GM20431 (cell line): ENCODE data around the gene GGACT.

Experiments
- in situ Hi-C: fragments of 300-500 bp; cut with MseI, MboI; formaldehyde crosslinking; loops from one replicate; pipeline ENCODE4 v1.15.0; 2020; ENCODE audit warnings: low sequenced_read_pairs; ENCODE audit not compliant: unreplicated experiment

The GGACT gene

DNA sequence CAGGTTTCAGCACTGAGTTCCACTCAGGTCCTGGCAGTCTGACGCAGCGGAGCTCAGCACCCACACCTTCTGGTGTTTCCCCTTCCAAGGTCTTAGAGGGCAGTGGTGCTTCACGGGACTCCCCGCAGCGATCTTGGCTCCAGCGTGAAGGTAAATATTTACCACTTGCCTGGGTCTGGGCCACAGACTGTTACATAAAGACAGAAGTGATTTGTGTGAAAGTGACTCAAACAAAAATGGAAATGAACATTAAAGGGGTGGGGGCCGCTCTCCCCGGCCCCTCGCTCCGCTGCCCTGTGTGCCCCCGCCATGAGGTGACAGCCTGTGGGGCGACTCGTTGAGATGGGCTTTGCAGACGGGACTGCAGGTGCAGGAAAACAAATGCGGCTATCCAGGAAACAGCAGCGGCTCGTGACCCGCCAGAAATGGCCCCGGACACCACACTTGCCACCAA, 55.0 kb downstream of the GGACT start:
- in situ Hi-C loops, result no loop called here

DNA sequence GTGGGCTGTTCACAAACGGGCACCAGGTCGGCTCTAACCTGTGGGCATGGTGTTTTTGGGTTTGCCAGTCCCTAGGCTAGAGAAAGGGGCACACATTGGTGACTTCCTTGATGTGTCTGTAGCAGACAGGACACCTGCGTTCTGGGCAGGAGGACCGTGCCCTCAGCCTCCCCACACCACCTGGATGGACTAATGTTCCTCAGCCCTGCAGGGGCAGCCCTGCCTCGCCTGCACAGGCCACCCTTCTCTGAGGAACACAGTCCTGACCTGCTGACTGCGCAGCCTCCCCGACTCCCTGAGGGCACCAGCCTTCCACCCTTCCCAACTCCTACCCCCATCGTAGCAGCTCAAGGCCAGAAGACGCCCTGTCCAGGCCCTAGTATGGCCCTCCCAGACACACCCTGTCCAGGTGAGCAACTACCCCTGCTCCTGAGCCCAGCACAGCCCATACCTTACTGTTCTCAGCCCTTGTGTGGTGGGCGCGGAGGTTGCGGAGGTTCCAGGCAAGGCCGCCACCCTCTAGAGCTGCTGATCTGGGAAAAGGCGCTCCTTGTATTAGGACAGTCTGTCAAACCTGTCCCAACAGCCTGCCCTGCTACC, 55.7 kb downstream of the GGACT start:
- in situ Hi-C loops, result no loop called here

DNA sequence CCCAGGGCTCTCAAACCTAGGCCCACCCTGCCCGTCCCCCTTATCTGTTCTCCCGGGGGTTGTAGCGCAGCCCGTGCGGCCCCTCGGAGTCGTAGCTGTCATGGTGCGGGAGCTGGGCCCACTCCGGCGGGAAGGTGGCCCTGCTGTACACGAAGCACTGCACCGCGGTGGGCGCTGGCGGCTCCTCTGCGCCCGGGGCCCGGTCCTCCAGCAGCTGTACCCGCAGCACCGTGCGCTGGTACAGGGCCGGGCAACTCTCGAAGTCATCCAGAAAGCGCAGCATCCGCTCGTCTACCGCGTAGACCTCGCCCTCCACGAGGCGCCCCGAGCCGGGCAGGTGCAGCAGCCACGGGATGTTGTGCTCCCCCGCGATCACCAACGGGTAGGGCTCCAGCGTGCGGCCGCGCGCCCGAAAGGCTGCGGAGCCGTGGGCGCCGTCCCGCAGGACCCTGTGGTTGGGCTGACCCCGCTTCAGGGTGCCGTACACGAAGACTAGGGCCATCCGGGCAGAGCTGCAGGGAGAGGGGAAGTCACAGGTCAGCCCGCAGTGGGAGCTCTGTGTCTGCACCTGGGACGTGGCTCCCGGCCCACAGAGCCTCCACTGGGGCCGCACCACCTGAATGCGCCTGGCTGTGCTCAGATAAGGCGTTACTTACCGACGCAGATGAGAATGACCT, 56.4 kb downstream of the GGACT start:
- in situ Hi-C loops, result no loop called here

DNA sequence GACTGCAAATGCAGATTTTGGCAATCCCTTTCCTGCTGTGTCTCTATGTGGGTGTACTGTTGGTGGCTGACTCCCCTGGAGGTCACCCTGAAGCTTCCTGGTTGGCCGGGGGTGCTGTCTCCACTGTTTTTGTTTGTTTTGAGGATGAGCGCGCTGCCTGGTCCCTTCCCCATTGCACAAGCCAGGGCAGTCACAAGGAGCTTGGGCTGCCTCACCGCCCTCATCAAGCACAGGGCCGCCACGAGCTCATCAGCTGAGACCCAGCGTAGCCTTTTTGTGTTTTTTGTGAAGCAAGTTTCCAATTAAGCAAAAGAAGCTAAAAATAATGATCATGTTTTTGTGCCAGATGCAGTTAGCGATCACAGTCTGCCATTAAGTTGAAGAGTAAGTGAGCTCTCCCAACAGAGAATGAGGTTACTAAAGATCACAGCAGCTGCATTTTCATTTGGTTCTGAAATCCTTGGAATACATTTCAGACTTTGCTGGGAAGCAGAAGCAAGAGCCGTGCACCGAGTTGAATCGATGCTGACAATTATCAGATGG, 57.8 kb downstream of the GGACT start:
- in situ Hi-C loops, result no loop called here

DNA sequence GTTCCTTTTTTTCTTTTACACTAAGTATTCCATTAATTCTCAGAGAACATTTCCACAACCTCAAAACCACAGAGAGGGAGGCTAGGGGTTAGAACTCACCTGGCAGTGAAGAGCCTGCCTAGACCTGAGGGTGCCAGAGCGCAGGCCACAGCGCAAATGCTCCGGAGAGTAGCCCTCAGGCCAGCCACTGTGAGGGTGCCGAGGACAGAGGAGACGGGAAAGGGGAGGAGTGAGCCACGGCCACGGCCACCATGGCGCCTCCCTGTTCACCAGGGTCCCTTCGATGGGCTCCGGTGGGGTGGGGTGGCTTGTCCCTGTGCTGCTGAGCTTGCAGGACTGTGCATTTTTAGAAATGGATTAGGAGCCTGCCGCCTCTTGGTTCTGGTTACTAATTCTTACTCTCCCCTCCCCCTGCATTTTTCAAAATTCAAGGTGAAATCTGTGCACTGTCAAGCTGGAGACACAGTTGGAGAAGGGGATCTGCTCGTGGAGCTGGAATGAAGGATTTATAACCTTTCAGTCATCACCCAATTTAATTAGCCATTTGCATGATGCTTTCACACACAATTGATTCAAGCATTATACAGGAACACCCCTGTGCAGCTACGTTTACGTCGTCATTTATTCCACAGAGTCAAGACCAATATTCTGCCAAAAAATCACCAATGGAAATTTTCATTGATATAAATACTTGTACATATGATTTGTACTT, 58.8 kb downstream of the GGACT start:
- in situ Hi-C loops, result no loop called here

DNA sequence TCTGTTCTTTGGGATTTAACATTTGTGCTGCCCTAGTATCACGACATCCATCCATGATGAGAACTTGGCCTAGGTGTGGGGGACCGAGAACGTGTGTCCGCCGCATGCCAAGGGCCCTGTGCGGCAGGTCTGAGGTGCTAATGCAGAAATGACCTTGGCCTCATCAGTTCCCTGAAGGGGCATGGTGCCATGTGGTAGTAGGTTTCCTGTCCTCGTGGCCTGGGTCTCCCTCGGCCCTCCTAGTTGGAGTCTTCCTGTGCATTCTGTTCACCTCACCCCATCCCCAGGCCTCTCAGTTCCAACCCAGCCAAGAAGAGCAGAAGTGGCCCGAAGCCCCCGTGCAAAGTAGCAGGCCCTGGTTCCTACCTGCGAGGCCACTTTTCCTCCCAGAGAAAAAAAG, 59.8 kb downstream of the GGACT start:
- in situ Hi-C loops, result no loop called here

DNA sequence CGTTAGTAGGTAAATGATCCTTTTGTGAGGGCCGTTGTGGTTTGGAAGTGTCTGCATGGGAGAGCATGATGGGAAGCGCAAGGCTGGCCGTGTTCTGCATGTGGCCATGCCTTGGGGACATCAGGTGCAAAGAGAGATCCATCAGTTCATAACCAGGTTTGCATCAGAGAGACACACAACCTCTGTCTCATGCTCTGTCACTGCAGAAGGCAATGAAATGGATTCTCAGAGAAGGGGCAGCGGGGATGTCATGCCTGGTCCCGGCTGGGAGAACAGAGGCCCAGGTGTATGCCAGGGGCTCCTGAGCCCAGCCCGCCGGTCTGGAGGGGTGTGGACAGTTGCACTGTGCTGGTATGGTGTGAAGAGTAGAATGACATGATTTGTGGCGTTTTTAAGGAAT, 60.2 kb downstream of the GGACT start:
- in situ Hi-C loops, result no loop called here

DNA sequence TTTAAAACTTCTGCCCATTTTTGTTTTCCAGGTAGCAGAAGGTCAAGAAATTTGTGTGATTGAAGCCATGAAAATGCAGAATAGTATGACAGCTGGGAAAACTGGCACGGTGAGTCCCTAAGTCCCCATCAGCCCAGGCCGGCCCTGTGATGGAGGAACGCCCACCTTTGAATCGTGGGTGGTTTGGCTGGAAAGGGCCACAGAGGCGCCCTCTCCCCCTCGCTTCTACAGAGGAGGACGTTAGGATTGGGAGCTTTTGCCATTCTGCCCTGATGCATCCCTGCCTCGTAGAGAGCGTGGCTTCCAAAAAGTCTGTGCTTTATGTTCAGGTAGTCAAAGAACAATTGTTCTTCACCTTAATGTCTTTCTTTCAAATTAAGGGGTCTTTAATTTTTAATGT, 60.9 kb downstream of the GGACT start:
- in situ Hi-C loops, result no loop called here

DNA sequence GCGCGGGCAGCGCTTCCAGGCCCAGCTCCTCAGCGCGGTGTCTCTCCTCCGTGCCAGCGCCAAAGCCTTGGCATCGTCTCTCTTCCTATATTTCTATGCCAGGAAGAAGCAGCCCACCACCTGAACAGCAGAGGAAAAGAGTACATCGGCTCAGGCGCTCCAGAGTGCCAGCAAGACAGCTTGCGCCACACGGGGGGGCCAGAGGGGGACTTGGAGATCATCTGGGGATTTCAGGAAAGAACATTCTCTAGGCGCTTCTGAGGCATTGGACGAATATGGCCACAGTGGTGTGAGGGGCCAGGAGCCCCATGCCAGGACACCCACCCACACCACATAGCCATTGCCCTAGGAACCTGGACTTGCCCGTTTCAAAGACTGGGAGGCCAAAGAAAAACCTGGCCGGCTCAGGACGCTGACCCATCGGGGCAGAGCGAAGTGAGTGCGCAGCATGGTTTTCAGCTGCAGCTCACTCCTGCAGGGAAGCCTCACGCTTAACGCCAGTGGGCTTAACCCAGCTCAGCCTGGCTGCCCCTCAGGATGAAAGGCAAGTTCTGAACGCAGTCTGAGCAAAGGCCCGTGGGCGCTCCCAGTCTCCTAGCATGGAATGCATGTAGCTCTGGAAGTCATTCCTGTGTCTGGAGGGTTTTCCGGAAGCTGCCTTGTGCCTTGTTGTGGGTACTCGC, 62.1 kb downstream of the GGACT start:
- in situ Hi-C loops, result no loop called here

DNA sequence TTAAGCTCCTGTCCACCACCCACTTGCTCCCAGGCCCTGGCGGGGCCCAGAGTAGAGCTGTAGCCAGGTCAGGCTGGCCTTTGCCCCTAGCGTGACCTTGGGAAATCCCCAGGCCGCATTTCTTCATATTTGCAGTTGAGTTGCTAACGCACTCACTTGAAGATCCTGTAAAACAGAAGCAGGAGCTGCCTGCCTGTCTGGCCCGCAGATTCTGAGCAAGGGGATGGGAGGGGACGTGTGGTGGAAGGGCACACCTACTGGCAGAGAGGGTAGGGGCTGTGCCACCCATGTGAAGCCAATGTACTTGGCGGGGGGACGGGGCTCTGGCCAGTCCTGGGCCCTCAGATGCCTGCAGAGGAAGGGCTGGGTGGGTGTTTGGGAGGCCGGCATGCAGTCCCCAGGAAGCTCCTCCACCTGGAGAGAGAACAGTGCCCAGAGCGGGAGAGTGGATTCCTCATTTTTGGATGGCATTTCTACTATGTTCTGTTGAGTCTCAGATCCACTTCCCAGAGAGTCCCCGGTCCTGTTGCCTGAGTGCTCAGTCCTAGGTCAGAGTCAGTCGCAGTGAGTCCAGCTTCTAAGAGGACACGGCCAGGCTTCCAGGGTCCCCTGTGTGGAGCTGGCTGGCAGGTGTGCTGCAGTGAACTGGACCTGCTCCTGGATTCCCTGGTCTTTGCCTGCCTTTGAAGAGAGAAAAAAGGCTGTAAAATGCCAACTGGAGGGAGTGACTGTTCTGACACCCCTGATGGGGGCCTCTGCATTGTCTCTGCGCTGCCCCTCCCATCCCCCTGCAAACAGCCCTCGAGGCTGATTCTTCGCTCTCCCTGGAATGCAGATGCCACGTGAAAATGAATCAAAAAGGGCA, 62.9 kb downstream of the GGACT start:
- in situ Hi-C loops, result no loop called here

DNA sequence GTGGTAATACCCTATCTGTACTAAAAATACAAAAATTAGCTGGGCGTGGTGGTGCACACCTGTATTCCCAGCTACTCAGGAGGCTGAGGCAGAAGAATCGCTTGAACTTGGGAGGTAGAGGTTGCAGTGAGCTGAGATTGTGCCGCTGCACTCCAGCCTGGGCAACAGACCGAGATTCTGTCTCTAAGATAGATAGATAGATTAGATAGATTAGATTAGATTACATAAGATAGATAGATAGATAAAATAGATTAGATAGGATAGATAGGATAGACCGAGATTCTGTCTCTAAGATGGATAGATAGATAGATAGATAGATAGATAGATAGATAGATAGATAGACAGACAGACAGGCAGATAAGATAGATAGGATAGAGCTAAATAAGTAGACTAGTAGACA, 63.9 kb downstream of the GGACT start:
- in situ Hi-C loops, result loop anchor here (25.0 kb wide), 3 partner anchors 287 to 862 kb away; no protein-coding TSS in a partner anchor

DNA sequence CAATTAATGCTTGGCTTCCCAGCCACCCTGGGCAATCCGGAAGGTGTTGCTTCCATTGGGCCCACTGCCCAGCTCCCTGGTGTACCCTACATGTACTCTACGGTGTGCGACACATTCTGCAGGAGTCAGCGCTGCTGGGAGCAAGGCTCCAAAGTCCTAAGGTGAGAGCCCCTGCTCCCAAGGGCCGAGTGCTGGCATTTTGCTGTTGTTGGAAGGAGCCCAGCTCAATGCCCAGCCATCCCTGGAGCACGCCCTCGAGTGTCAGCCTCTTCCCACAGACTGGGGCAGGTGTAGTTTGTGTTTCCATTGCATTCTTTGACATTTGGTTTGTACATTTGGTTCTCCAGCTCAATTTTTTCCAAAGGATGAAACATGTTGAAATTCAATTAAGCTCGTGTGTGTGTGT, 64.6 kb downstream of the GGACT start:
- in situ Hi-C loops, result loop anchor here (25.0 kb wide), 3 partner anchors 287 to 862 kb away; no protein-coding TSS in a partner anchor

DNA sequence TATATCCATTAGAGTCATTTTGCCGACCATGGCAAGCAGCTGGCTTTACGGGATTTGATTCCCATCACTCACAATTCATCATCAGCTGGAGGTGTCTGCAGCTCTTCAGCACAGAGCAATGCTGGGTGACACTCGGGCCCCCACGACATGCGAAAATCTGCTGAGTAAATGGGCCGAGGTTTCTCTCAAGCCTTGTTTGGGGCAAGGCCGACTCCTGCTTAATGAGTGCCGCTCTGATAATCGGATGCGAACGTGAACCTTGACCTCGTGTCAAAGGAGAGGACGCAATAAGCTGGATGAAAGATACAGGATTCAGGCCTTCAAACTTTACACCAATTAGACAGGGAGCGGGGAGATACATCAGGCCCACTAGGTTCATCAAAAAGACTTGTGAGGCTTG, 65.2 kb downstream of the GGACT start:
- in situ Hi-C loops, result loop anchor here (25.0 kb wide), 3 partner anchors 286 to 861 kb away; no protein-coding TSS in a partner anchor

DNA sequence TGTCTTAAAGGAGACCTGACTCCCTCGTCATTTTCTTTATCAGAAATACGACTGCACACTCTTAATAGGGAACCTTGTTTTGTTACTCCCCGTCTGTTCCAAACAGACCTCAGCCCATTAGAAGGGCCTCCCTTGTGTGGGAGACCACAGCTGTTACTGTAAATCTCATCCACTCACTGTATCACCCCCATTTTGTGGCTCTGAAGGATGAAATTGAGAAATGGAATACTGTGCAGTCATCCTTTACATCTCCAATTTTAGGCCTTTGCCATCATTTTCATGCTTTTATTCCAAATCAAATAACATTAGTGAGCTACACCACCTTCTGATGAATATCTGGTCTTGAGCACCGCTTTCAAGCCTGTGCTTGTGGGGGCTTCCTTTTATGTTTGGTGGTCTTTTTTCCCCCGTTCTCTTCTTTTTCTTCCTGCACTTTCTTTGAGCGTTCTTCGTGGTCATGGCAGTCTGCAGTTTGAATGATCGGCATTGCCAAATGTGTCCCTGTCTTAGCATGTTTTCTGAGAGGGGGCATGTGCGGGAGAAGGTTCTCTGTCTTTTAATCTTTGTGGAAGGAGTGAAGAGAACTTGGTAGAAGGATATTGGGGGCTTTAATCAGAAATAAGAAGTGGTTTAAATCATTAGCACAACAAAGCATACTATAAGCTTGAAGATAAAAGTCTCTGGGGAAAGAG, 65.8 kb downstream of the GGACT start:
- in situ Hi-C loops, result loop anchor here (25.0 kb wide), 3 partner anchors 285 to 860 kb away; no protein-coding TSS in a partner anchor

DNA sequence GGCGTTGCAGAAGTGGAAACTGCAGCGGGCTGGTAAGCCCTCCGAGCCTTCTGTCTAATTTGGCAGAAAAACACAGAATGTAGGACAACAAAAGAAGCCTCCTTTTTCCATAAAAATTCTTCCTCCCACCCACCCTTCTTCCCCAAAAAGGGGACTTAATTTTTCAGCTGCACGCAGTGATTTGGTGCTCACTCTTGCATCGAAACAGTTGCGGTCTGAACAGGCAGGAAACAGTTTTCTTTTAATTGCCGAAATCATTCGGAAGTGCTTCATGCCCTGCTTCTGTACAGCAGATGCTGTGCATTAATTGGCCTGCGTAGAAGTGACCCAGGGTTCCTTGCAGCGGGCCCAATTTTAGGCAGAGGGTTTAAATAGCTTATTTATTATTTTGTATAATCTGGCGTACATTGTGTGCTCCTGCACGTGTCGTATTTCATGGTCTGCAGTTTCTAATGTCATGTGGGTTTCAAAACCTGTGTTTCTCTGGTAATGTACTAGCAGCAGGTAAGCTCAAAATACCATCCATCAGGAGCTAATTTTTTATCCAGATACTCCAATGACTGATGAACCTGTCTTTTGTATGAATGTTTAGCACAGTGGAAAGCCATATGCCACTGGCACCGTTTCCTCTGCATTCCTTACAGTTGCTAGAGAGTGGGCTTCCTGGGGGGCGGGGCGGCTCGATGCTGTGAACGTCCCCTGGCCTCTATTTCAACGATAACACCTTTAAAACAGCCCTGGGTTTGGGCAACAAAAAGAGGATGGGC, 66.6 kb downstream of the GGACT start:
- in situ Hi-C loops, result loop anchor here (25.0 kb wide), 3 partner anchors 285 to 860 kb away; no protein-coding TSS in a partner anchor

DNA sequence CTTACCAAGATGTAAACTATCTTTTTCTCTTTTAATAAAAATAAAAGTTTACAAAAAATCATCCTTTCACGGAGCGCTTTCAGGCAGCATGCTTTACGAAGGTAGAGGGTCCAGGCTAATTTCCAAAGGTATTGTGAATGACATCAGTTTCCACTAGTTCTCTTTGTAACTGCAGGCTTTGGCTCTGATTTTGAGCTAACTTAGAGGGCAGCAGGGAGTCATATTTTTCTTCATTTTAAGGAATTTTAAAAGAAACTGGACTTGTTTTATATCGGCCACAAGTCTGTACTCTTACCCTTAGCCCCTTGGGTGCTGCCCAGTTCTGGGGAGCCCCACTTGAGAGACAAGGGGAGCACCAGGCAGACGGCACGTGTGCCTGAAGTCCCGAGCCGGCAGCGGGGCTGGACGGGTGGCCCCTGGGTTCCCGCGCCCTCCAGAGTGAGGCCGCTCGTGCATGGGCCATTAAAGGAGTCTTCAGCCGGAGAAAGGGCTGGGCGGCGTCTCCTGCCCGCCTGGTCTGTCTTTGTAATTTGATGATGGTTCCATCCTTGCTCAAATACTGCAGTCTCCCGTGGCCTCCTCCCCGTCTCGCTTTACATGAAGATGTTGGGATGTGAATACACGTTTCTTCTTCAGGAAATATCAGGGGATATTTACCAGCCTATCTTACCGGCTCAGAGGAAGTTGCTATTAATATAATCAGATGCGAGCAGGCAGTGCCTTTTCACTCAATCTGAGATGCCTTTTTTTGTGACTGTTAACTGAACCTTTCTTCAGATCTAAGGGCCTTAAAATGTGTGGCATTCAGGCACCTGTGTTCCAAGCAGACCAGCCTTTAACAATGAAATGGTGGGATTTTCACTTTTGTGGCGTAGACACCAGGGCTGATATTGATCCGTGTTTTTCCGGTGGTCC, 67.4 kb downstream of the GGACT start:
- in situ Hi-C loops, result loop anchor here (25.0 kb wide), 3 partner anchors 284 to 859 kb away; no protein-coding TSS in a partner anchor

DNA sequence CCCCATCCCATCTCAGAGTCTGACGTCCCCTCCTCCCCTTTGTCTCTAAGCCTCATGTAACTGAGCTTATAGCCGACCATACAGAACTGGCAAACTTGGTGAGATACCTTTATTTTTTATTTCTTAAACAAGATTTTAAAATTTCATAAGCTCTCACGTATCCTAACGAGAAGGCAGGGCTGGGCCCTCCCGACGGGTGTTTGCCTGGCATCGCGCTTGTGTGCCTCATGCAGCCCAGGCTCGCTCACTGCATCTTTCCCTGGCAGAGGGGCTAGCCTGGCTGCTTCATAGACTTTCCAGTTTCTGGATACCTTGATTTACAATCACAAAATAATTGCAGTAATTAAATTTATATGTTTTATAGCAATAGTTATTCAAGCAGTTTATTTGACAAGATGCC, 69.0 kb downstream of the GGACT start:
- in situ Hi-C loops, result loop anchor here (25.0 kb wide), 3 partner anchors 282 to 857 kb away; no protein-coding TSS in a partner anchor
